ENCODE data around the gene CIBAR2. TPM values are rescaled to one million over a fixed set of nuclear protein-coding genes. Genes with fewer than 3 reads are reported as not detected.

CIBAR2 gene
- total RNA-seq, 2 experiments from 2014 or later, result 0.50 TPM; not detected in 1

DNA sequence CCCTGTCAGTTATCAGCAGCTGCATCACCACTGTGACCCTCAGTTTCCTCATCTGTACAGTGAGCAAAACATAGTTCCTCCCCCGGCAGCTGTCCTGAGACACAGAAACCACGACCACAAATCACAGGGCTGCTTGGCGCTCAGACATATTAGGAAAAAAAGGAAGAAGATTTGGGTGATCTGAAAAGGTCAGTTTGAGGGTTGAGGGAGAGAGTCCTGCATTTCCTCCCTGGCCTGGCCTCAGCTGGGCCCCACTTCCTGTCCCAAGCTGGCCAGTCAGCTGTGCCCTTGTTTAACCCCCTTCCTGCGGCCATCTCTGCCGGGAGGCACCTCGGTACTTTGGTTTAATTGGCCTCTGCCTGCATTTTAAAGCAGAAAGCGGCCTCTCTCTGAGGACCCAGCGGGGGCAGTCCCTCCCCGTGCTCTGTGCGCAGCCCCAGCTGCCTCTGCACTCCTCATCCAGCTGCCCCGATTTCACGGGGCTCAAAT lies 24.0 kb upstream of the CIBAR2 start:
- Histone ChIP-seq H3K27ac (ENCODE audit: low read depth, low read length, poor library complexity, severe bottlenecking) (no peak overlapping the region), H3K79me2 (ENCODE audit: insufficient read depth, low read depth, low read length) (no peaks in the 10 kb centered on the region), H4K20me1 (ENCODE audit: insufficient read depth, low read length) (no peaks in the 10 kb centered on the region), H3K9me3 (ENCODE audit: low read length) (no peaks in the 10 kb centered on the region), H3K9me2 (ENCODE audit: insufficient read depth, low read length) (no peaks in the 10 kb centered on the region), H3K4me3 (ENCODE audit: low read depth, low read length, poor library complexity, severe bottlenecking) (no peak overlapping the region), H3K4me2 (ENCODE audit: low read length) (no peak overlapping the region), H3K4me1 (ENCODE audit: insufficient read depth, low read length, poor library complexity, severe bottlenecking) (peaks cover 9% of the 10 kb centered on the region), H3K36me3 (ENCODE audit: insufficient read depth, low read length) (no peaks in the 10 kb centered on the region), H2AFZ (ENCODE audit: low read length) (no peak overlapping the region)
- BruUV-seq (replicated peaks), result no TSS peak
- CTCF ChIA-PET (ENCODE audit: unreplicated experiment), result interaction anchor here (0.6 to 1.4 kb wide), 2 partner anchors 9 to 80 kb away, joined by 3 read pairs; no protein-coding TSS in a partner anchor
- POLR2A ChIA-PET, result no interaction called here
- TF ChIP-seq EZH2phosphoT487 (IDR thresholded peaks at IDR 0.05; ENCODE audit: borderline replicate concordance, low read depth, low read length), result no peak
- TF ChIP-seq, protein P1, sequence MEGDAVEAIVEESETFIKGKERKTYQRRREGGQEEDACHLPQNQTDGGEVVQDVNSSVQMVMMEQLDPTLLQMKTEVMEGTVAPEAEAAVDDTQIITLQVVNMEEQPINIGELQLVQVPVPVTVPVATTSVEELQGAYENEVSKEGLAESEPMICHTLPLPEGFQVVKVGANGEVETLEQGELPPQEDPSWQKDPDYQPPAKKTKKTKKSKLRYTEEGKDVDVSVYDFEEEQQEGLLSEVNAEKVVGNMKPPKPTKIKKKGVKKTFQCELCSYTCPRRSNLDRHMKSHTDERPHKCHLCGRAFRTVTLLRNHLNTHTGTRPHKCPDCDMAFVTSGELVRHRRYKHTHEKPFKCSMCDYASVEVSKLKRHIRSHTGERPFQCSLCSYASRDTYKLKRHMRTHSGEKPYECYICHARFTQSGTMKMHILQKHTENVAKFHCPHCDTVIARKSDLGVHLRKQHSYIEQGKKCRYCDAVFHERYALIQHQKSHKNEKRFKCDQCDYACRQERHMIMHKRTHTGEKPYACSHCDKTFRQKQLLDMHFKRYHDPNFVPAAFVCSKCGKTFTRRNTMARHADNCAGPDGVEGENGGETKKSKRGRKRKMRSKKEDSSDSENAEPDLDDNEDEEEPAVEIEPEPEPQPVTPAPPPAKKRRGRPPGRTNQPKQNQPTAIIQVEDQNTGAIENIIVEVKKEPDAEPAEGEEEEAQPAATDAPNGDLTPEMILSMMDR (conservative IDR thresholded peaks at IDR 0.05; ENCODE audit: low read length), result no peak
- DNase-seq (ENCODE audit: low spot score), result peak; percentile 34
- intact Hi-C loops (cut with micrococcal nuclease; ENCODE audit: unreplicated experiment), result no loop called here

DNA sequence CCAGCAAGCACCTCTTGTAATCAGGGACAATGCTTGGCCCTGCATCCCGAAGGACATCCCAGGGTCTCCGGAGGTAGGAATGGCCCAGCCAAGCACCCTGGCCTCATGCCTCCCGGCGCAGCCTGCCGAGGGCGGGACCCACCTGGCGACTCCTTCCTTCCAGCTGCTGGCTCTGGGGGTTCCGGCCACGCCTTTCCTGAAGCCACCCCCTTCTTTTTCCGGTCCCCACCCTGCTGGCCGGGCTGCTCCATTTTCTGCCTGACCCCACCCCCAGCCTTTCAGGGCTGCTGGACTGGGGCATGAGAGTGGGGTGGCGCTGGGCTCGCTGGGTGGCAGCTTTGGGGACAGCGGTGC lies 22.5 kb upstream of the CIBAR2 start:
- Histone ChIP-seq H3K4me1 (ENCODE audit: insufficient read depth, low read length, poor library complexity, severe bottlenecking) (peaks cover 9% of the 10 kb centered on the region), H3K36me3 (ENCODE audit: insufficient read depth, low read length) (no peaks in the 10 kb centered on the region), H2AFZ (ENCODE audit: low read length) (no peak overlapping the region), H4K20me1 (ENCODE audit: insufficient read depth, low read length) (no peaks in the 10 kb centered on the region), H3K4me3 (ENCODE audit: low read depth, low read length, poor library complexity, severe bottlenecking) (no peak overlapping the region), H3K79me2 (ENCODE audit: insufficient read depth, low read depth, low read length) (no peaks in the 10 kb centered on the region), H3K4me2 (ENCODE audit: low read length) (no peak overlapping the region), H3K27ac (ENCODE audit: low read depth, low read length, poor library complexity, severe bottlenecking) (no peak overlapping the region), H3K9me2 (ENCODE audit: insufficient read depth, low read length) (no peaks in the 10 kb centered on the region), H3K9me3 (ENCODE audit: low read length) (no peaks in the 10 kb centered on the region)
- ChIA-PET CTCF (ENCODE audit: unreplicated experiment) (no interaction called here), POLR2A (no interaction called here)
- DNase-seq (ENCODE audit: low spot score), result no peak
- BruUV-seq (replicated peaks), result no TSS peak
- intact Hi-C loops (cut with micrococcal nuclease; ENCODE audit: unreplicated experiment), result no loop called here
- TF ChIP-seq, protein P1 (conservative IDR thresholded peaks at IDR 0.05; ENCODE audit: low read length), result no peak

DNA sequence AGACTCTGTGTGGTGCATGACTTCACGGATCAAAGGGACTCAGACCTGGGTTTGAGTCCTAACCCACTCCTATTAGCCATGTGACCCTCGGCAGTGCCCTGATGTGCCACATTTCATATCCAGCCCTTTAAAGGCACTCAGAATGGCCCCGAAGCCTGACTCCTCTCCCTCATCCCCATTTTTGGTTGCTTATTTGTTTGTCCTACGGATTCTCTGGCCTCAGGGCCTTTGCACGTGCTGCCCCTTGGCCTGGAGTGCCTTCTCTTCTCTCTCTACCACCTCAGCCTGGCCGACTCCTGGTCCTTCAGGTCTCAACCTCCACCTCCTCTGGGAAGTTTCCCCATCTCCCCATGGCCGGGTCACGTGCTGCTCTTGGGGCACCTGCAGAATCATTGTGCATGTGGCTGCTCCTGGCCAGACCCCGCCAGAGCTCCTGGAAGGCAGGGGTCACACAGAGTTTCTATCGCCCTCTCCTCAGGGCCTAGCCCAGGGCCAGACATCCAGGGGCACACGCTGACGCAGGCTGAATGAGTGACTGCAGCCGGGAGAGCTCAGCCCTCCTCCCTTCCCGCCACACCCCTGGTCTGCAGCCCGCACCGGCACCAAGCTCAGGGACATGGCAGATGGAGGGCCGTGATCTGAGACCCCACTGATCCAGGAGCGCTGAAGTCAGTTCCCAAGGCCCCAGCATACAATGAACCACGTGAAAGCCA lies 22.0 kb upstream of the CIBAR2 start:
- ChIA-PET POLR2A (no interaction called here), CTCF (ENCODE audit: unreplicated experiment) (no interaction called here)
- Histone ChIP-seq H4K20me1 (ENCODE audit: insufficient read depth, low read length) (no peaks in the 10 kb centered on the region), H2AFZ (ENCODE audit: low read length) (no peak overlapping the region), H3K36me3 (ENCODE audit: insufficient read depth, low read length) (no peaks in the 10 kb centered on the region), H3K4me1 (ENCODE audit: insufficient read depth, low read length, poor library complexity, severe bottlenecking) (peaks cover 9% of the 10 kb centered on the region), H3K9me2 (ENCODE audit: insufficient read depth, low read length) (no peaks in the 10 kb centered on the region), H3K4me3 (ENCODE audit: low read depth, low read length, poor library complexity, severe bottlenecking) (no peak overlapping the region), H3K9me3 (ENCODE audit: low read length) (no peaks in the 10 kb centered on the region), H3K4me2 (ENCODE audit: low read length) (no peak overlapping the region), H3K79me2 (ENCODE audit: insufficient read depth, low read depth, low read length) (no peaks in the 10 kb centered on the region), H3K27ac (ENCODE audit: low read depth, low read length, poor library complexity, severe bottlenecking) (no peak overlapping the region)
- no peak for TF ChIP-seq EZH2phosphoT487 (IDR thresholded peaks at IDR 0.05; ENCODE audit: borderline replicate concordance, low read depth, low read length)
- TF ChIP-seq, protein P1 (conservative IDR thresholded peaks at IDR 0.05; ENCODE audit: low read length), result no peak
- DNase-seq (ENCODE audit: low spot score), result no peak
- intact Hi-C loops (cut with micrococcal nuclease; ENCODE audit: unreplicated experiment), result no loop called here
- BruUV-seq (replicated peaks), result no TSS peak

All from OCI-LY7 (cell line).